A673 (cell line): ENCODE data around the gene SLX4. TPM values are rescaled to one million over a fixed set of nuclear protein-coding genes. Genes with fewer than 3 reads are reported as not detected.

Experiments
- BruUV-seq: library from RNA; stranded (reverse); fragments of 400-500 nt; replicated peaks from 2 replicates; lab custom pipeline; 2021; lab: Mats Ljungman, UMichigan
- CTCF ChIA-PET: fragments of 300-600 bp; sonication (Branson Sonifier 250); formaldehyde crosslinking; loops from one replicate; lab custom pipeline; 2022; ENCODE audit warnings: antibody characterized with exemption; lab: Charles Lee
- POLR2A ChIA-PET: fragments of 300-600 bp; sonication (Branson Sonifier 250); formaldehyde crosslinking; loops from one replicate; lab custom pipeline; 2022; ENCODE audit warnings: antibody characterized with exemption; ENCODE audit not compliant: low non-redundant PET; lab: Charles Lee
- DNase-seq: peaks from one replicate; pipeline ENCODE4 v3.0.0-alpha.2; 2015; ENCODE audit warnings: low spot score
- H3K27ac ChIP-seq: fragments of 200-600 bp; sonication (generic); 2 replicates; pipeline ENCODE4 v1.5.1; 2016; ENCODE audit warnings: mixed run types, low read depth, mild to moderate bottlenecking, mixed read lengths, antibody characterized with exemption, low read length; ENCODE audit not compliant: poor library complexity, severe bottlenecking
- H3K27me3 ChIP-seq: fragments of 200-600 bp; sonication (generic); replicated peaks from 2 replicates; pipeline ENCODE4 v1.6.1; 2017; ENCODE audit warnings: mixed run types, low read depth, mild to moderate bottlenecking, mixed read lengths, antibody characterized with exemption, low read length; ENCODE audit not compliant: insufficient read depth, poor library complexity
- H3K36me3 ChIP-seq: fragments of 200-600 bp; sonication (generic); 2 replicates; pipeline ENCODE4 v1.6.1; 2016; ENCODE audit warnings: mixed run types, mild to moderate bottlenecking, mixed read lengths, antibody characterized with exemption, low read length; ENCODE audit not compliant: insufficient read depth, poor library complexity, severe bottlenecking
- H3K4me1 ChIP-seq: fragments of 200-600 bp; sonication (generic); 2 replicates; pipeline ENCODE4 v1.6.1; 2017; ENCODE audit warnings: mixed run types, mild to moderate bottlenecking, mixed read lengths, antibody characterized with exemption, low read length; ENCODE audit not compliant: insufficient read depth, poor library complexity, severe bottlenecking
- H3K4me3 ChIP-seq: fragments of 200-600 bp; sonication (generic); 2 replicates; pipeline ENCODE4 v1.5.1; 2016; ENCODE audit warnings: low read depth, mixed run types, mild to moderate bottlenecking, mixed read lengths, low read length; ENCODE audit not compliant: poor library complexity, severe bottlenecking
- H3K9me3 ChIP-seq: fragments of 200-600 bp; sonication (generic); 2 replicates; pipeline ENCODE4 v1.6.1; 2016; ENCODE audit warnings: mixed run types, low read depth, mild to moderate bottlenecking, mixed read lengths, antibody characterized with exemption, low read length; ENCODE audit not compliant: poor library complexity, severe bottlenecking
- CTCF ChIP-seq: fragments of 300-800, 200-600 bp; sonication (generic); conservative IDR thresholded peaks from 2 replicates; pipeline ENCODE4 v1.5.1; 2017; ENCODE audit warnings: low read depth, mild to moderate bottlenecking, antibody characterized with exemption, low read length, moderate library complexity, mixed read lengths
- EZH2 ChIP-seq: fragments of 200-600 bp; sonication (generic); IDR thresholded peaks from 2 replicates; pipeline ENCODE4 v1.6.1; 2017; ENCODE audit warnings: borderline replicate concordance, low read depth, mild to moderate bottlenecking, mixed read lengths, antibody characterized with exemption, low read length; ENCODE audit not compliant: poor library complexity, severe bottlenecking
- intact Hi-C: fragments of 100-400 bp; cut with micrococcal nuclease; formaldehyde crosslinking; loops from one replicate; pipeline ENCODE4 v1.10.0; 2022; ENCODE audit not compliant: unreplicated experiment
- total RNA-seq: library from RNA; stranded (reverse); gene quantifications from 2 replicates; pipeline ENCODE4 v1.2.3, GENCODE V29; 2021

The SLX4 gene
- total RNA-seq, 1 experiment from 2014 or later = 15.1 TPM

- Histone ChIP-seq H3K9me3 (no peaks in the 10 kb centered on the region), H3K27me3 (no peaks in the 10 kb centered on the region), H3K27ac (no peak overlapping the region), H3K4me3 (no peak overlapping the region), H3K4me1 (peaks cover 15% of the 10 kb centered on the region), H3K36me3 (no peaks in the 10 kb centered on the region)
- TF ChIP-seq CTCF = no peak; the same call in 1 of the 2 replicates
- no peak for TF ChIP-seq EZH2
- CTCF ChIA-PET = interaction anchor here (0.6 to 0.7 kb wide), 2 partner anchors 300 to 743 kb away, joined by 3 read pairs; partner anchors contain the start of gene FLYWCH2
- no TSS peak for BruUV-seq
- intact Hi-C loops = no loop called here
- peak; percentile 72 for DNase-seq
- POLR2A ChIA-PET = interaction anchor here (1.1 kb wide), 1 partner anchor 14 kb away, joined by 5 read pairs; the partner anchor contains the start of gene SLX4
These were observed 14.7 kb upstream of the SLX4 start for GRCh38 chr16:3625911-3626732.

- no peak for DNase-seq
- no peaks in the 10 kb centered on the region for H3K36me3 ChIP-seq
- H3K4me1 ChIP-seq = peaks cover 15% of the 10 kb centered on the region
- H3K4me3 ChIP-seq = no peak overlapping the region
- H3K27me3 ChIP-seq = no peaks in the 10 kb centered on the region
- ChIA-PET POLR2A (no interaction called here), CTCF (no interaction called here)
- intact Hi-C loops = no loop called here
- no peak for TF ChIP-seq EZH2
- H3K27ac ChIP-seq = no peak overlapping the region
- H3K9me3 ChIP-seq = no peaks in the 10 kb centered on the region
- no TSS peak for BruUV-seq
These were observed 13.9 kb upstream of the SLX4 start for GRCh38 chr16:3625331-3625730.

- no peak overlapping the region for H3K4me3 ChIP-seq
- ChIA-PET CTCF (no interaction called here), POLR2A (no interaction called here)
- H3K4me1 ChIP-seq = peaks cover 15% of the 10 kb centered on the region
- DNase-seq = no peak
- TF ChIP-seq EZH2 (no peak), CTCF (no peak)
- no peaks in the 10 kb centered on the region for H3K27me3 ChIP-seq
- H3K27ac ChIP-seq = no peak overlapping the region
- intact Hi-C loops = no loop called here
- BruUV-seq = TSS peak; percentile 22
- no peaks in the 10 kb centered on the region for H3K36me3 ChIP-seq
- no peaks in the 10 kb centered on the region for H3K9me3 ChIP-seq
These were observed 12.2 kb upstream of the SLX4 start for GRCh38 chr16:3623642-3624041.
